GM21447 (cell line): Measurements from ENCODE around the gene ASB3.
A peak's percentile ranks its signal among the peaks of the same experiment; 100 is the strongest.
"Not testable (repeated sequence)": the region's sequence is repeated elsewhere in the genome, so short reads cannot be mapped to it uniquely, and the experiment has no call there.

Experiments
- ATAC-seq: cut with Tn5 transposase; IDR thresholded peaks from one replicate; pipeline ENCODE4 v1.9.1; 2021; ENCODE audit not compliant: unreplicated experiment

Gene ASB3, protein sequence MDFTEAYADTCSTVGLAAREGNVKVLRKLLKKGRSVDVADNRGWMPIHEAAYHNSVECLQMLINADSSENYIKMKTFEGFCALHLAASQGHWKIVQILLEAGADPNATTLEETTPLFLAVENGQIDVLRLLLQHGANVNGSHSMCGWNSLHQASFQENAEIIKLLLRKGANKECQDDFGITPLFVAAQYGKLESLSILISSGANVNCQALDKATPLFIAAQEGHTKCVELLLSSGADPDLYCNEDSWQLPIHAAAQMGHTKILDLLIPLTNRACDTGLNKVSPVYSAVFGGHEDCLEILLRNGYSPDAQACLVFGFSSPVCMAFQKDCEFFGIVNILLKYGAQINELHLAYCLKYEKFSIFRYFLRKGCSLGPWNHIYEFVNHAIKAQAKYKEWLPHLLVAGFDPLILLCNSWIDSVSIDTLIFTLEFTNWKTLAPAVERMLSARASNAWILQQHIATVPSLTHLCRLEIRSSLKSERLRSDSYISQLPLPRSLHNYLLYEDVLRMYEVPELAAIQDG

DNA sequence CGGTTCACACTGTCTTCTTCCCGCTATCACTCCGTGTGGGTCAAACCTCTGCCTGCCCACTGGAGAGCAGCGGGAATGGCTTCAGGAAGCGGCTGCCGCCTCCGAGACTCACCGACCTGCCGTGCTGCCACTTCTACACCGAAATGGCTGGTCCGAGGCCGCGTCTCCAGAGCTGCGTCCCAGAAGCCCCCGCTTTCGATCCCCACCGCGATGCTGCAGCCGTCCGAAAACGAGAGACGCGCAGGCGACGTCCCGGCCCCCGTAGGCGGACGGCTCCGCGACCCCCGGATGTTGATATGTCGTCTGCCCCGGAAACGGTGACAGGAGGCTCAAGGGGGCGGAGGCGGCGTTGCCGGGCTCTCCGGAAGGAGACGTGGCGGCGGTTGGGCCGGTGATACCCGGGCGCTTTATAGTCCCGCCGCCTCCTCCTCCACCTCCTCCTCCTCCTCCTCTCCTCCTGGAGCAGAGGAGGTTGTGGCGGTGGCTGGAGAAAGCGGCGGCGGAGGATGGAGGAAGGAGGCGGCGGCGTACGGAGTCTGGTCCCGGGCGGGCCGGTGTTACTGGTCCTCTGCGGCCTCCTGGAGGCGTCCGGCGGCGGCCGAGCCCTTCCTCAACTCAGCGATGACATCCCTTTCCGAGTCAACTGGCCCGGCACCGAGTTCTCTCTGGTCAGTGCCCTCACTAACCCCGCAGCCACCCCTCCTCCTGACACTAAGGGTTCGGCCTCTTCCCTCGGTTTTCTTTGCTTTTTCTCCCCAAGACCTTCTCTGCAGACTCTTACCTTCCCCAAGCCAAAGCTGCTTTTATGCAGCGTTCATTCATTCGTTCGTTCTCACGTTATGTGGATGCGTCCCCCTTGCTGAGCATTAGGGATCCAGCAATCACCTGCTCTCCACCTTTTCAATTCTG, at the start of gene ASB3, which contains the start of gene ERLEC1:
Gene ASB3 (minus strand): TSS at position 249 of the 909 bp plus-strand sequence. CDS start 21,381 bp downstream, outside the sequence.
Gene ERLEC1 (plus strand): TSS at position 340 of the 909 bp plus-strand sequence. CDS start 167 bp downstream, at position 507.
- ATAC-seq, result peak; percentile 92

DNA sequence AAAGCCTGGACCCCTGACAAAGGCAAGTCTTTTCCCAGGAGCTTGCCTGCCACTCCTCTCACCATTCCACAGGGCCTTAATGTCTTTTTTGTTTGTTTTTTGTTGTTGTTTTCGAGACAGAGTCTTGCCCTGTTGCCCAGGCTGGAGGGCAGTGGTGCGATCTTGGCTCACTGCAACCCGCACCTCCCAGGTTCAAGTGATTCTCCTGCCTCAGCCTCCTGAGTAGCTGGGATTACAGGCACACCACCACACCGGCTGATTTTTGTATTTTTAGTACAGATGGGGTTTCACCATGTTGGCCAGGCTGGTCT, 43.2 kb upstream of the ASB3 start:
- not testable (repeated sequence) for ATAC-seq

DNA sequence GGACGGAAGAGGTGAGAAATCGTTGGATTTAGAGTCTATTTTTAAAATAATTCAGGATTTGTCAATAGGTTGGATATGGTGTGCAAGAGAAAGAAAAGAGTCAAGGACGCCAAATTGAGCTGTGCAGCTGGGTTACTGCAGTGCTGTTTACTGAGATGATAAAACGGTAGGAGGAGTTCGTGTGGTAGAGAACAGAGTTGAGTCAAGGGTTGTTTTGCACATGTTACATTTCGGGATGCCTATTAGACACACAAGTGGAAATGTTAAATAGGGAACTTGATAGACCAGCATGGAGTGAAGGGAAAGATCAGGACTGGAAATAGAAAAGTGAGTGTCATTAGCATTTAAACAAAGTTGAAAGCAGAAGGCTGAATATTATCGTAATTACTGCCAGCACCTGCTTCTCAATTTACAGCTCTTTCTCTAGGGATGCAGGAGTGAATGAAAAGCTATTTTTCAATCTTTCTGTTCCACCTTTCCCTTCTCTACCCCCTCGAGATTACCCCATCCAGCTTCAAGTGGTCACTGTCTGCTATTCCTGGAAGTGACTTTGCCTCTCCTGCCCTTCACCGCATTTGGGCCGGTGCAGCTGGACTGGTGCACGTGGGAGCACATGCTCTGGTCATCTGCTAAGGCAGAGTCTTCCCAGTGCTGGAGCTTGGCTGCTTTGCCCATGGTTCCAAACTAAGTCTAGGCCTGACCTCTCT, 42.7 kb upstream of the ASB3 start:
- no peak for ATAC-seq

DNA sequence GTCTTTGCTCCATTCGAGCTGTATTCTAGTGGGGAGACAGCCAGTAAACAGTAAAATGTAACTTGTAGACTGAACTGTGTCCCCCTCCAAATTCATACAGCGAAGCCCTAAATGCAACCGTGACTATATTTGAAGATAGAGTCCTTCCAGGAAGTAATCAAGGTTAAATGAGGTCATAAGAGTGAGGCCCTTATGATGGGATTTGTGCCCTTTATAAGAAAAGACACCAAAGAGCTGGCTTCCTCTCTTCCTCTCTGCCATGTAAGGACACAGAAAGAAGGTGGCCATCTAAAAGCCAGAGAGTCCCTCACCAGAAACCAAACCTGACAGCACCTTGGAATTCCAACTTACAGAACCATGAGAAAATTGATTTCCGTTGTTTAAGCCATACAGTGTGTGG, 41.6 kb upstream of the ASB3 start:
- ATAC-seq, result no peak

DNA sequence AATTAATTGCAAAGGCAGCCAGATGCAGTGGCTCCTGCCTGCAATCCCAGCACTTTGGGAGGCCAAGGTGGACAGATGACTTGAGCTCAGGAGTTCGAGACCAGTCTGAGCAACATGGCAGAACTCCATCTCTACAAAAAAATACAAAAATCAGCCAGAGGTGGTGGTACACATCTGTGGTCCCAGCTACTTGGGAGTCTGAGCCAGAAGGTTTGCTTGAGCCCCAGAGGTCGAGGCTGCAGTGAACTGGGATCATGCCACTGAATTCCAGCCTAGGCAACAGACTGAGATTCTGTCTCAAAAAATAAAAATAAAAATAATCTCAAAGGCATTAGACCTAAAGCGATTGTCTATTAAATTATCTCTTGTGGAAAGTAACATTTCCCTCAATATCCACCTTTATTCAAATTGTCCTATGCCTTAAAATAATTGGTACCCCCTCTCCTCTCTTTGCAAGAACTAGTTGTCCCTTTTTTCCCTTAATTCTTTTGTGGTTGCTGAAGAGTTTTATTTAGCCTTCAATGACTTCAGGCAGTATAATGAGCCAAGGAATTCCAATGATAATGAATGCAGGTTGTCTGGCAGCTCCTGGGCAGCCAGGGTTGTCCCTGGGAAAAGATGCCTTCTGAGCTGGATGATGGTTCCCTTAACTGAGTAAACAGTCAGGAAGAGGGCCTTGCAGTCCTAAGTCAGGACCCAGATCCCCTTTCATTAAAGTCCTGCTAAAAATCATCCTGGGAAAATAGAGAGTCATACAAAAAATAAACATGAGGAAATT, 40.8 kb upstream of the ASB3 start:
- no peak for ATAC-seq

DNA sequence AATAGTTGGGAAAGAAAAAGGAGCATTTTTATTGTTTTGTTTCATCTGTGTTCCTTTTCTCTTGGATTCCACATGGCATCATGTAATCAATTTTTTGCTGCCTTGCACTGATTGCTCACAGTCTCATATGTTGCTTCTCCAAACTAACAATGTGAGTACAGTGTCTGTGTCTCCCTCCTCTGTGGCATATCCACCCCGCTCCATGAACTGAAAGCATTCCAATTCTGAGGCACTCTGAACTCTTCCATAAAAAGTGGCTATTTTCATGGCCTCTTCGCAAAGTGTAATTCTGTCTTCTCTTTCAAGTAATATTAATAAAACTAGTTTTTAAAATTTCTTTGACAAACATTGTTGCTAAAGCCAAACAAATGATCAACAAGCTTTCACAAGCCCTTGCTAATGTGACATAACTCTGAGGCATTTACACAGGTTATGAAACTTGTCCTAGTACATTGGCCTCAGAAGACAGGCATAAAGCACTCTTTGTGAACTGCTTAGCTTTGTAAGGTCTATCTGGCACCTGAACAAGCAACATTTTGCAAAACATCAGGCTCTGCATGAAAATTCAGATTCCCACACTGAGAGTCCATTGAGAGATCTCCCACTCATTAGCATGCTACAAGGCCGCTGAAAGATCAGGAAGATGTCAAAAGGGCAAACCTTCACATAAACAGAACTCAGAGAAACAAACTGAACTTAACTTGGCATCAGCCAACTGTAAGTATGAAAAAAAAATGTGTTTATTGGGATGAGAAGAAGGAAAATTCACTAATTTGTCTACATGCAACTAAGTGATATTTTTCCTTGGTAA, 40.0 kb upstream of the ASB3 start:
- no peak for ATAC-seq

DNA sequence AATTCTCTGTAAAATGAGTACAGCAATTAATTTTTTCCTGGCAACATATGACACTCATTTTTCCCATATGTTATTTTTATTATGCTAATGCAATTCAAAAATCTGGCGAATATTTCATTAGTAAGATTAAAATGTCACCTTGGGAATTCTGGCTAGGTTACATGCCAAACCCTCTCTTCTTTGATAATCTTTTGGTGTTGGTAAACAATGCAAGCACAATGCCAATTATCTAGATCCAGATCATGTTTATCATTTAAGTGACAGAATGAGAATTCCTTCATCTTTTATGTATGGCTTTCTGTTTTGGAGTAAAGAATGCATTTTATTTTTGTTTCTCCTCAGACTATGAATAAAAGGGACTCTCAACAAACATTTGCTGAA, 39.3 kb upstream of the ASB3 start:
- no peak for ATAC-seq

DNA sequence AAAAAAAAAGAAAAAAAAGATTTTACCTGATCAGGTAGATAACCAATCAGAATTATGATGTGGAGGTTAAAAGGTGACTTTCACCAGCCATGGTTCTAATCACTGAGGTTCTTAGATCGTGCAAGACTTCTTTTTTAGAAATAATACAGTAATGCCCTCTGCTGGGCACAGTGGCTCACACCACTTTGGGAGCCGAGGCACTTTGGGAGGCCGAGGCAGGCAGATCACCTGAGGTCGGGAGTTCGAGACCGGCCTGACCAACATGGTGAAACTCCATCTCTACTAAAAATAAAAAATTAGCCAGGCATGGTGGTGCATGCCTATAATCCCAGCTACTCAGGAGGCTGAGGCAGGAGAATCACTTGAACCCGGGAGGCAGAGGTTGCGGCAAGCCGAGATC, 36.9 kb upstream of the ASB3 start:
- not testable (repeated sequence) for ATAC-seq

DNA sequence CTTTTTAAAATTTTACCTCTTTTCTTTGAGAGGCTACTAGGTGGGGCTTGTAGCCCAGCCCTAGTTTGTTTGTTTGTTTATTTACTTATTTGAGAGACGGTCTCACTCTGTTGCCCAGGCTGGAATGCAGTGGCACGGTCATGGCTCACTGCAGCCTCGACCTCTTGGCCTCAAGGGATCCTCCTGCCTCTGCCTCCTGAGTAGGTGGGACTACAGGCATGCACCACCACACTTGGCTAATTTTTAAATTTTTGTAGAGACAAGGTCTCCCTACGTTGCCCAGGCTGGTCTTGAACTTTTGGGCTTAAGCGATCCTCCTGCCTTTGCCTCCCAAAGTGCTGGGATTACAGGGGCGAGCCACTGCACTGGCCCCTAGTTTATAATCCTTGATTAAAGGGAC, 35.1 kb upstream of the ASB3 start:
- ATAC-seq, result no peak

DNA sequence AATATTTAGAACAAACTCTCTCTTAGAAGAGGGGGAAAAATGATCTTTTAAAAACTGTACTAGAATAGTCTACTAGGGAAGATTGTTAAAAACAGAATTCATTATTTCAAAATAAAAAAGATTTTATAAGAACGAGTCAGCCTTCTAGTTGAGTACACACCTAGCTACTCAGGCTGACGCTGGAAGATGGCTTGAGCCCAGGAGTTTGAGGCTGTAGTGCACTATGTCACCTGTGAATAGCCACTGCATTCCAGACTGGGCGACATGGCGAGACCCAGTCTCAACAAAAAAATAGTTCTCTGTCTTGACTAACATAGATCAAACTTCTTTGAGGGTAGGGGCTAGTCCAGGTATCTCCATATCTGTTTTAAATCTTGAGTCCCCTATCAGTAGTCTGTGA, 34.0 kb upstream of the ASB3 start:
- ATAC-seq, result no peak

DNA sequence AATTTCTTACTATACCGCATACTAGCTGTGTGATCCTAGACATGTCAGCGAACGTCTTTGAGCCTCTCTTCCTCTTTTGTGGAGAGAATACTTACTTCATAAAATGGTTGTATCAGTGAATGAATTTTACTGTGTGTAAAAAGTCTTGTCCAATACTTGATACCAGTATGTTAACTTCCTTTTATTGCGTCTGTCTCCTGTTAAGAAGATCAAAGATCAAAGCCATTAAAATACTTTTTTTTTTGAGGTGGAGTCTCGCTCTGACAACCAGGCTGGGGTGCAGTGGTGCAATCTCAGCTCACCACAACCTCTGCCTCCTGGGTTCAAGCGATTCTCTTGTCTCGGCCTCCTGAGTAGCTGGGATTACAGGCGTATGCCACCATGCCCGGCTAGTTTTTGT, 33.3 kb upstream of the ASB3 start:
- no peak for ATAC-seq

DNA sequence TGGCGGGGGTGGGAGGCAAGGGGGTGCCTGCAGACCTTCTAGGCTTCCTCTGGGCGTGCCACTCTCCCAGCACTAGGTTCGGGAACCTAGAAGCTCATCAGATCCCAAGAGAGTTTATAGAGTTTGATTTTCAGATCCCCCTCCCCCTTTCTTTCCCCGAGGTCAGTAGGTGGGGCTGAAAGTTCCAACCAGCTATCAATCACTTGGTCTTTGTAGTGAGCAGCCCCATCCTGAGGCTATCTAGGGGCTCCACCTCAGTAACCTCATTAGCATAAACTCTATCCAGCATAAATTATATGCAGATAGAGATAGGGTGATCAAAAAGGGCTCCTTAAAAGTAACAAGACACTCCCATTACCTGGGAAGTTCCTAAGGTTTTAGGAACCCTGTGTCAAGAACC, 32.9 kb upstream of the ASB3 start:
- no peak for ATAC-seq

DNA sequence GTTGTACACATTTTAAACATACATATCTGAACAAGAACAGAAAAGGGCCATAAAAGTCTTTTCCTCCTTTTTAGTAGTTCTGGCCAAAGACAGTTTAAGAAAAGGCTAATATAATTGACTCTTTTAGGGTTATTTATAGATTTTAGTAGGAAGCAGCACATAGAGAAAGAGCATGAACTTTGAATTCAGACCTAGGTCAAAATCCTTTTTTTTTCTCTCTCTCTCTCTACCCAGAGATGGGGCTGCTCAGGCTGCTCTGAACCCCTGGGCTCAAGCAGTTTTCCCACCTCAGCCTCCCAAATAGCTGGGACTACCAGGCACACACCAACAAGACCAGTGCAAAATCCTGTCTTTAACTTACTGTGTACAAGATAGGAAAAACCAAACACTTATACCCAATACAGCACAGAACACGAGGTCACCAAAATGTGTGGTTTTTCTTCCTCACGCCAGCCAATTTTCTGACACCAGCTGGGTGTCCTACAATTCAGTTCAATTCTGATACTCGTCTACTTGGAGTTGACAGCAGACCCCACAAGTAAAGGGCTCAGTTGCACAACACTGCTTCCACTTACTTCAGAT, 32.2 kb upstream of the ASB3 start:
- ATAC-seq, result no peak

DNA sequence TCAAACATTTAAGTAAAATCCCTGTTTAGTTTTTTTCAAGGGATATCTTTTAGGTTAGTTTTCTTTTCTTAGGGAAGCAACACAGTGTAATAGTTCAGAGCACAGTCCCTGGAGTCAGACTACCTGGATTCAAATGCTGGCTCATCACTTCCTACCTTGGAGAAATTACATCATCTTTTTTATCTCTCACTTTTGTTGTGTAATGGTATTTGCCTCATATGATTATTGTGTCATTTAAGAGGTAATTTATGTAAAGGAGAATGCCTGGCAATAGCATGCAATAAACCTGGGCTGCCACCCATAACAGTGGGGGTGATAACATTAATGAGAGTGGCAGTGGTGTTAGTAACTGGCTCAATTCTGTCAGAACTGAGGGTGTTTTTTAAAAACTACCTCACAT, 26.4 kb upstream of the ASB3 start:
- ATAC-seq, result no peak

DNA sequence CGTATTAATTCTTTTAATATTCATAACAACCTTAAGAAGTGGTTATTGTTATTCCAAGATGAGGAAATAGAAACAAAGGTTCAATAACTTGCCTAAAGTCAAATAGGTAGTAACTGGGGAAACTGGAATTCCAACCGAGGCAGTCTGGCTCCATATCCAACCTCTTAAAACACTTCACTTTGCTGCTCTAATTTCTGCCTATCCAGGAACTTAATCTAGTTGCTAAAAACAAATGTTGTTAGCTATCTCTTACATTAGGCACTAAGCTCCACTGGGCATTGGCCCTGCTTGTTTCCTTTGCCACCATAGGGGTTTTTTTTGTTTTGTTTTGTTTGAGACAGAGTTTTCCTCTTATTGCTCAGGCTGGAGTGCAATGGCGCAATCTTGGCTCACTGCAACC, 24.8 kb upstream of the ASB3 start:
- ATAC-seq, result no peak

DNA sequence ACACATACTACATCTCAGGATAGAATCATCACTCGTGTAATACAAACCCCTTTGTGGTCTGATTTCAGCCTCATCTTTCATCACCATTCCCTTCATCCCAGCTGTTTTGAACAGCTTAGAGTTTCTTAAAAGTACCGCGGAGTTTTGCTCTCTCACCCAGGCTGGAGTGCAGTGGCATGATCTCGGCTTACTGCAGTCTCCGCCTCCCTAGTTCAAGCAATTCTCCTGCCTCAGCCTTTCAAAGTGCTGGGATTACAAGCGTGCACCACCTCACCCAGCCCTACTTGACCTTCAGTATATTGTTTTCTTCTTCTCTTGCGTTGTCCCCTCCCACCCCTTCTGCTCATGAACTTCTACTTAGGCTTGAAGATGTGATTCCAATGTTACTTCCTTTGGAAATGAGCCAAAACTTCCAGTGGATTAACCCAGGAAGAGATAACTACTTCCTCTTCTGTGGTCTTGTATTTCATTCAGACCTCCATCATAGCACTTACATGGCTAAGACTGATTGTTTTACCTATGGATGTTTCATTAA, 15.9 kb upstream of the ASB3 start:
- no peak for ATAC-seq

DNA sequence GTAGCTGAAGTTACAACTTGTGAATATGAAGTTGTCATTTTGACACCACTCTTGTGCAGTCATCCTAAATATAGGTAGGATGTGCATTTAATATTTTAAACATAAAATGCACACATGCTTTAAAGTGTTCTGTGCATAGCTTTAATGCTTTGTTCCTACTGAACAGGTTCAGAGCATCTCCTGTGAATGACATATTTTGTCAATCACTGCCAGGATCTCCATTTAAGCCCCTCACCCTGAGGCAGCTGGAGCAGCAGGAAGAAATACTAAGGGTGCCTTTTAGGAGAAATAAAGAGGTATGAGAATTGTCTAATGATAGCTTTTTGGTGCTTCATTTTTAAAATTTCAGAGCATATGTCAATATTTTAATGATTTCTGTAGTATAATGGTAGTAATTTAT, 14.8 kb upstream of the ASB3 start:
- ATAC-seq, result no peak

DNA sequence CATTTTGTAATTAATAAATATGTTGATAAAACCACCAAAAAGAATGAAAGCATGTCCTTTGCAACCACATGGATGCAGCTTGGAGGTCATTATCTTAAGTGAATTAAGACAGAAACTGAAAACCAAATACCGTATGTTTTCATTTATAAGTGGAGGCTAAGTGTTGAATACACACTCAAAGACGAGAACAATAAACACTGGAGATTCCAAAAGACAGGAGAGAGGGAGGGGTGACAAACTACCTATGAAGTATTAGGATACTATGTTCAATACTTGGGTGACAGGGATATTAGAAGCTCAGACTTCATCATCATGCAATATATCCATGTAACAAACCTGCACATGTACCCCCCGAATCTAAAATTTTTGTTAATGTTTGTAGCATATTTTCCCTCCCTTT, 7.1 kb upstream of the ASB3 start:
- ATAC-seq, result no peak

DNA sequence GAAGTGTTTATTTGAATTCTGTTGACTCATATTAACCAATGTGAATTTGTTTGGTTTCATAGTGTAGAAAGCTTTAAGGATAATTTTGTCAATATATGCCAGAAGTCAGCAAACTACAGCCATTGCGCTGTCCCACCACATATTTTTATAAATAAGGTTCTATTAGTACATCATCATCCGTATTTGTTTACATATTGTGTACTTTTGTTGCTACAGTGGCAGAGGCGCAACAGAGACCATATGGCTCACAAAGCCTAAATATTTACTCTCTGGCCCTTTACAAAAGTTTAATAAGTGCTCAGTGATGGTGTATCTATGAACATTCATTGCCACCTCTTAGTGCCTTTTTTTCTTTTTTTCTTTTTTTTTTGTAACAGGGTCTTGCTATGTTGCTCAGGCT, 6.5 kb upstream of the ASB3 start:
- no peak for ATAC-seq
